ENCODE results near the gene NAALADL2. TPM values are rescaled to one million over a fixed set of nuclear protein-coding genes. Genes with fewer than 3 reads are reported as not detected.

Gene NAALADL2
- total and polyA plus RNA-seq, 2 of the 13 experiments (the other 11 are each of a cell fraction or from before 2014, with no cell fraction given) = 0.08 TPM; not detected in 1

DNA sequence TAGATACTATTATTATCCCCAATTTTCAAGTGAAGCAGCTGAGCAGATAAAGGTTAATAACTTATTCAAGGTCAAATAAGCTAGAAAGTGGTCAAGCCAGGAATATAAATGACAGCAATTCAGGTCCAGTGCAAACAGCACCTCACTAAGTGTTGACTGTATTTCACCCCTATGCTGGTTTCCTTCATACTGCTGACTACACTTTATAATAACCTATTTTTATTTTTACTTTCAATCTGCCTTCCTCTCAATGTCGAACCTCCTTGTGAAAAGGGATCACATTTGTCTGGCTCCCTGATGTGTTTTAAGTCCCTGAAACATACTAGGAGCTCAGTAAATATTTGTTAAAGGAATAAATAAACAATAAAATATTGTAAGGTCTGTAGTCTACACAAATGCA is 146.1 kb downstream of the NAALADL2 start (continued):
- TF ChIP-seq ZNF678 (CRISPR knock-in tag; IDR thresholded peaks at IDR 0.05) = no peak

DNA sequence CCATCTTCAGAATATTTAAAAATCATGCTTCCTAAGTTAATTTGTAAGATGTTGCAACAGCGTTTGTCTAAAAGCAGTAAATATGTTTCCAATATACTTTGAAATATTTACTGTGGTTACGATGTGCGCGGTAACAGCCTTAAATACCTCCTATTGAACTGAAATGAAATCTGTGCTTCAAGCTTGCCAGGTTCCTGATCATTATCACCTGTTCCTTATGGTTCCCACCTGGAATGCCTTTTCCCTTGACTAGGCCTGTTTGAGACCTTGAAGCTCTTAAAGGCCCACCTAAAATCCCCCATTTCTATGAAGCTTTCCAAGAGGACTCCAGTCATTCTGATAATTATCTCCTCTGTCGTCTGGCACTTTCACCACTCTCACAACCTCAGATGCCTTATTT is 146.7 kb downstream of the NAALADL2 start:
- Histone ChIP-seq H3K27ac (ENCODE audit: extremely low read length, insufficient read depth, low read length) (no peak overlapping the region), H3K9ac (ENCODE audit: insufficient read depth, low read depth, low read length) (no peak overlapping the region), H3K4me1 (ENCODE audit: insufficient read depth, low read length) (no peaks in the 10 kb centered on the region), H3K79me2 (ENCODE audit: insufficient read depth, low read length) (no peaks in the 10 kb centered on the region), H3K9me3 (ENCODE audit: low read length) (no peaks in the 10 kb centered on the region), H3K4me2 (ENCODE audit: low read depth, low read length) (no peak overlapping the region), H3K27me3 (ENCODE audit: control insufficient read depth in 1 of 2, insufficient read depth in 2 of 2, low read length in 2 of 2) (no peaks in the 10 kb centered on the region), H4K20me1 (ENCODE audit: insufficient read depth, low read length) (no peaks in the 10 kb centered on the region), H2AFZ (ENCODE audit: low read length) (no peak overlapping the region), H3K36me3 (replicated peaks in 1 of 2; ENCODE audit: control insufficient read depth in 1 of 2, insufficient read depth in 2 of 2, low read length in 2 of 2) (no peaks in the 10 kb centered on the region), H3K4me3 (replicated peaks in 1 of 3; ENCODE audit: insufficient read depth in 1 of 3, low read depth in 2 of 3, low read length in 3 of 3) (no peak overlapping the region)
- WGBS (ENCODE audit: low lambda C conversion rate) = 55% methylated on average over 5 of the region's 5 CpGs
- DNase-seq (ENCODE audit: low spot score) = no peak
- ChIA-PET POLR2A (no interaction called here), CTCF (ENCODE audit: low intra/inter-chr PET ratio, low total read pairs) (no interaction called here)
- in situ Hi-C loops (cut with HindIII; ENCODE audit: extremely low pct_ligation_motif_present, low pct_unique_long_range_greater_than_20kb) = no loop called here
- BruUV-seq (replicated peaks) = no TSS peak
- no peak for FAIRE-seq
- TF ChIP-seq ZNF292 (CRISPR knock-in tag; IDR thresholded peaks at IDR 0.05; ENCODE audit: borderline replicate concordance, low read depth) (no peak), ZNF766 (CRISPR knock-in tag; IDR thresholded peaks at IDR 0.05; ENCODE audit: borderline replicate concordance) (no peak), CHD4 (IDR thresholded peaks at IDR 0.05; ENCODE audit: borderline replicate concordance, low read length) (no peak), ZNF383 (CRISPR knock-in tag; IDR thresholded peaks at IDR 0.05; ENCODE audit: borderline replicate concordance) (no peak), ZSCAN12 (CRISPR knock-in tag; IDR thresholded peaks at IDR 0.05) (no peak), MXI1 (IDR thresholded peaks at IDR 0.05; ENCODE audit: borderline replicate concordance, low read depth, low read length) (no peak), HMG20A (CRISPR knock-in tag; IDR thresholded peaks at IDR 0.05; ENCODE audit: borderline replicate concordance) (no peak)
- TF ChIP-seq, protein P1, sequence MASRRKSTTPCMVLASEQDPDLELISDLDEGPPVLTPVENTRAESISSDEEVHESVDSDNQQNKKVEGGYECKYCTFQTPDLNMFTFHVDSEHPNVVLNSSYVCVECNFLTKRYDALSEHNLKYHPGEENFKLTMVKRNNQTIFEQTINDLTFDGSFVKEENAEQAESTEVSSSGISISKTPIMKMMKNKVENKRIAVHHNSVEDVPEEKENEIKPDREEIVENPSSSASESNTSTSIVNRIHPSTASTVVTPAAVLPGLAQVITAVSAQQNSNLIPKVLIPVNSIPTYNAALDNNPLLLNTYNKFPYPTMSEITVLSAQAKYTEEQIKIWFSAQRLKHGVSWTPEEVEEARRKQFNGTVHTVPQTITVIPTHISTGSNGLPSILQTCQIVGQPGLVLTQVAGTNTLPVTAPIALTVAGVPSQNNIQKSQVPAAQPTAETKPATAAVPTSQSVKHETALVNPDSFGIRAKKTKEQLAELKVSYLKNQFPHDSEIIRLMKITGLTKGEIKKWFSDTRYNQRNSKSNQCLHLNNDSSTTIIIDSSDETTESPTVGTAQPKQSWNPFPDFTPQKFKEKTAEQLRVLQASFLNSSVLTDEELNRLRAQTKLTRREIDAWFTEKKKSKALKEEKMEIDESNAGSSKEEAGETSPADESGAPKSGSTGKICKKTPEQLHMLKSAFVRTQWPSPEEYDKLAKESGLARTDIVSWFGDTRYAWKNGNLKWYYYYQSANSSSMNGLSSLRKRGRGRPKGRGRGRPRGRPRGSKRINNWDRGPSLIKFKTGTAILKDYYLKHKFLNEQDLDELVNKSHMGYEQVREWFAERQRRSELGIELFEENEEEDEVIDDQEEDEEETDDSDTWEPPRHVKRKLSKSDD (CRISPR knock-in tag; IDR thresholded peaks at IDR 0.05; ENCODE audit: low read depth) = no peak
- TF ChIP-seq, protein P2, sequence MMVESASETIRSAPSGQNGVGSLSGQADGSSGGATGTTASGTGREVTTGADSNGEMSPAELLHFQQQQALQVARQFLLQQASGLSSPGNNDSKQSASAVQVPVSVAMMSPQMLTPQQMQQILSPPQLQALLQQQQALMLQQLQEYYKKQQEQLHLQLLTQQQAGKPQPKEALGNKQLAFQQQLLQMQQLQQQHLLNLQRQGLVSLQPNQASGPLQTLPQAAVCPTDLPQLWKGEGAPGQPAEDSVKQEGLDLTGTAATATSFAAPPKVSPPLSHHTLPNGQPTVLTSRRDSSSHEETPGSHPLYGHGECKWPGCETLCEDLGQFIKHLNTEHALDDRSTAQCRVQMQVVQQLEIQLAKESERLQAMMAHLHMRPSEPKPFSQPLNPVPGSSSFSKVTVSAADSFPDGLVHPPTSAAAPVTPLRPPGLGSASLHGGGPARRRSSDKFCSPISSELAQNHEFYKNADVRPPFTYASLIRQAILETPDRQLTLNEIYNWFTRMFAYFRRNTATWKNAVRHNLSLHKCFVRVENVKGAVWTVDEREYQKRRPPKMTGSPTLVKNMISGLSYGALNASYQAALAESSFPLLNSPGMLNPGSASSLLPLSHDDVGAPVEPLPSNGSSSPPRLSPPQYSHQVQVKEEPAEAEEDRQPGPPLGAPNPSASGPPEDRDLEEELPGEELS (CRISPR knock-in tag; IDR thresholded peaks at IDR 0.05) = no peak
- no peak for ATAC-seq
- intact Hi-C loops (cut with micrococcal nuclease; ENCODE audit: unreplicated experiment) = no loop called here
